Transverse colon (tissue), 3 donors: ENCODE data around the gene FBLN7.

Experiments
- EP300 ChIP-seq: sonication (generic); formaldehyde crosslinking; IDR thresholded peaks from one replicate; pipeline ENCODE4 v1.6.1; 2017; ENCODE audit warnings: antibody characterized with exemption, low read depth
- POLR2A ChIP-seq: fragments of 450-650 bp; IDR thresholded peaks from one replicate; pipeline ENCODE4 v1.6.1; 2016; ENCODE audit warnings: antibody characterized with exemption, mild to moderate bottlenecking, moderate library complexity
- TF ChIP-seq, protein P1 (sequence below), 5 experiments: fragments of 200-600 bp in 3 of 5; fragments of 450-650 bp in 2 of 5; sonication (generic) in 3 of 5; IDR thresholded peaks; 1 replicate in 2 of 5; 2 replicates in 3 of 5; pipeline ENCODE4 v1.5.1; 2016 to 2017; ENCODE audit warnings: antibody characterized with exemption in 5 of 5, inconsistent platforms in 3 of 5, mild to moderate bottlenecking in 2 of 5, moderate library complexity in 1 of 5

GRCh38 chr2:112187046-112187715 lies 49.0 kb downstream of the FBLN7 start:
- TF ChIP-seq POLR2A: no peak
- TF ChIP-seq EP300: no peak
- TF ChIP-seq, protein P1, sequence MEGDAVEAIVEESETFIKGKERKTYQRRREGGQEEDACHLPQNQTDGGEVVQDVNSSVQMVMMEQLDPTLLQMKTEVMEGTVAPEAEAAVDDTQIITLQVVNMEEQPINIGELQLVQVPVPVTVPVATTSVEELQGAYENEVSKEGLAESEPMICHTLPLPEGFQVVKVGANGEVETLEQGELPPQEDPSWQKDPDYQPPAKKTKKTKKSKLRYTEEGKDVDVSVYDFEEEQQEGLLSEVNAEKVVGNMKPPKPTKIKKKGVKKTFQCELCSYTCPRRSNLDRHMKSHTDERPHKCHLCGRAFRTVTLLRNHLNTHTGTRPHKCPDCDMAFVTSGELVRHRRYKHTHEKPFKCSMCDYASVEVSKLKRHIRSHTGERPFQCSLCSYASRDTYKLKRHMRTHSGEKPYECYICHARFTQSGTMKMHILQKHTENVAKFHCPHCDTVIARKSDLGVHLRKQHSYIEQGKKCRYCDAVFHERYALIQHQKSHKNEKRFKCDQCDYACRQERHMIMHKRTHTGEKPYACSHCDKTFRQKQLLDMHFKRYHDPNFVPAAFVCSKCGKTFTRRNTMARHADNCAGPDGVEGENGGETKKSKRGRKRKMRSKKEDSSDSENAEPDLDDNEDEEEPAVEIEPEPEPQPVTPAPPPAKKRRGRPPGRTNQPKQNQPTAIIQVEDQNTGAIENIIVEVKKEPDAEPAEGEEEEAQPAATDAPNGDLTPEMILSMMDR (IDR thresholded peaks at IDR 0.05): no peak
